WI38 (cell line): Measurements from ENCODE around the gene SIGLEC12.

Experiments used
- H3K4me3 ChIP-seq: 2 replicates; pipeline ENCODE4 v1.5.1; 2011; ENCODE audit warnings: low read depth, mild to moderate bottlenecking, control low read depth, low read length
- TF ChIP-seq, protein P1 (sequence below): IDR thresholded peaks from 2 replicates; pipeline ENCODE4 v1.5.1; 2012; ENCODE audit warnings: low read depth, mild to moderate bottlenecking, control low read depth, low read length

The SIGLEC12 gene

DNA sequence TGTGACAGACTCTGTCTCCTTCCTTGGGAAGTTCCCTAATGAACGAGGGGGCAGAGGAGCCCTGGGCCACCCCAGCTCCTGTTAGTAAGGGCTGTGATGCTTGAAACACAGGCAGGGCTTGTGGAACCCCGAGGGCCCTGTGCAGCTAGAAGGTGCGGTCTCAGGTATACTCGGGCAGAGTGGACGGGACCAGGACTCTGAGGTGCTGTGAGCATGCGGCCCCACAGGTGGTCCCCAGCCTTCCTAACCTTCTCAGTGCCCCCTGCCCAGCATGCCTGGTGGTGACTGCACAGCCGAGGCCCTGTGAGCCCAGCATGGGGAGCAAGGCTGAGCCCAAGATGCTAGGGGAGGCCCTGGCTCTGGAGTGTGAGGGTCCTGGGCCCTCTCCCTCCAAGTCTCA is 39.3 kb downstream of the SIGLEC12 start:
- H3K4me3 ChIP-seq: no peak overlapping the region
- TF ChIP-seq, protein P1, sequence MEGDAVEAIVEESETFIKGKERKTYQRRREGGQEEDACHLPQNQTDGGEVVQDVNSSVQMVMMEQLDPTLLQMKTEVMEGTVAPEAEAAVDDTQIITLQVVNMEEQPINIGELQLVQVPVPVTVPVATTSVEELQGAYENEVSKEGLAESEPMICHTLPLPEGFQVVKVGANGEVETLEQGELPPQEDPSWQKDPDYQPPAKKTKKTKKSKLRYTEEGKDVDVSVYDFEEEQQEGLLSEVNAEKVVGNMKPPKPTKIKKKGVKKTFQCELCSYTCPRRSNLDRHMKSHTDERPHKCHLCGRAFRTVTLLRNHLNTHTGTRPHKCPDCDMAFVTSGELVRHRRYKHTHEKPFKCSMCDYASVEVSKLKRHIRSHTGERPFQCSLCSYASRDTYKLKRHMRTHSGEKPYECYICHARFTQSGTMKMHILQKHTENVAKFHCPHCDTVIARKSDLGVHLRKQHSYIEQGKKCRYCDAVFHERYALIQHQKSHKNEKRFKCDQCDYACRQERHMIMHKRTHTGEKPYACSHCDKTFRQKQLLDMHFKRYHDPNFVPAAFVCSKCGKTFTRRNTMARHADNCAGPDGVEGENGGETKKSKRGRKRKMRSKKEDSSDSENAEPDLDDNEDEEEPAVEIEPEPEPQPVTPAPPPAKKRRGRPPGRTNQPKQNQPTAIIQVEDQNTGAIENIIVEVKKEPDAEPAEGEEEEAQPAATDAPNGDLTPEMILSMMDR: no peak

DNA sequence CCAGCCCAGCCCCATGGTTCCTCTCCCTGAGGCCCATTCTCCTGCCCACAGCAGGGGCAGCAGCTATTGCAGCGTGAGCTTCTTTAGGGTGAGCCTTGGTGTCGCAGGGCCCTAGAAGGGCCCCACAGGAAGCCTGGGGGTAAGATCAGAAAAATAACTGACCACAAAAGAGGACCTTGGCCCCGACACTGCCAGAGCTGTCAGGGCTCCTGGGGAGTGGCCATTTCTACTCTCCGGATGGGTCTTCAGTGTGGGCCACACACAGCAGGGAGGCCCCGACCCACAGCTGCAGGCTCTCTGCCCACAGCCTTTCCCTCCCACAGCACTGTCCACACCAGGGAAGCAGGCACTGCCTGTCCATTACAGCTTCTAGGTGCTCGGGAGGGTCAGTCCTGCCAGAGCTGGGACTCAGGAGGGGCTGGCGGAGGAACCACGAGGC is 39.9 kb downstream of the SIGLEC12 start:
- TF ChIP-seq, protein P1: no peak
- H3K4me3 ChIP-seq: no peak overlapping the region

DNA sequence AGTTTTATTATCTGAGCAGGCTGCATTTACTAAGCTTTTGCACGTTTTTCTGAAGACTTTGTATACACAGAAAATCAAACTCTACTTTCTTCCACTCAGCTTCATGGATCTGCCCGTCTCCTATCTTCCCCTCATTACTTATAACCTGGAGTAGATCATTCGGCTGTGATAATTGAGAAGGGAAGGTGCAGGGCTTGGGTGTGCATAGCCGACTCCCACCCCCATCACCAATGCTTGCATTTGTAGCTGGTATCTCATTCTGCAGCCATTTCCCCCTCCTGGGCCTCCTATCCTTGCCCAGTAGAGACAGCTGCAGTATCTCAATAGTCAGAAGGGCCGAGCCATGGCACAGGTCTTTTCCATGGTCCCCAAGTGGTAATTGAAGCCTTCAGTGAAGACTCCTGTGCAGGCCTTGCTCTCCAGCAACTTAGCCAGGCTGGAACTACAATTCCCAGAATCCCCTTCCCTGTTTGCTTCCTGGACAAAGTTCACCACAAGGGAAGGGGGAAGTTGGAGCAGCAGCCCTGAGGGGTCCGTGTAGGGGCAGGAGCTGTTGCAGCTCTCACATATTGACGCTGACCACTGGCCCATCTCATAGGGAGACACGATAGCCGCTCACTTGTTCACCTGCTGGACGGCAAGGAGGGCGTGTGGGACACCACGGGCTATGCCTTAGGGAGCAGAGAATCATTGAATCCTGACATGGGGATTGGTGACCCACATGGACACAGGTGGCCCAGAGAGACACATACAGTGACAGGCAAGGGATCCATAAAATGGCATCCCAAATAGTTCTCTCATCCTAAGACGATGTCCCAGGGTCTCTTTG is 41.2 kb downstream of the SIGLEC12 start:
- TF ChIP-seq, protein P1: no peak
- no peak overlapping the region for H3K4me3 ChIP-seq

DNA sequence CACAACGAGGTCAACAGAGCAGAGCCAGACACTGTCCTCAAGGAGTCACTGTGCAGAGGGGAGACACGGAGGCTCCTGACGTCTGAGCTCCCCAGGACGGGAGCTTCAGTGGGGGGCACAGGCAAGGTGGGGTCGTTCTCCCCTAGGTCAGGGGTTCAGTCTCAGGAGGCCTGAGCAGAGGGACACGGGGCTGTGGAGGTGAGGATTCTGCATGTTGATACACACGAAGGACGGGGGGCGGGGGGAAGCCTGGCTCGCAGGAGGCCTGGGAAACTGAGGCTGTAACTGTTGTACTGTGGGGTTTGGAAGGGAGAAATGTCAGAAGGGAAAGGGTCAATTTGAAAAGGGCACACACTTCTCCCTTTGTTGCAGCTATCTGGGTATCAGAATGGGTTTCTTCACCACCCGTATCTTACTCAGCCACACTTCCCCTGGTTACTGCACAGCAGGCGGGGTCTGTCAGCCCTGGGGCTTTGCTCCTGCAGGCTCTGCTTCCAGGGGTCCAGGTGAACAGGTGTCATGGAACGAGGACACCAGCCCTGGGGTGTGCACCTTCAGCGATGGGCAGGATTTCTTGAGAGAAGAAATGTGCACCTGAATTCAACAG is 42.6 kb downstream of the SIGLEC12 start:
- H3K4me3 ChIP-seq: no peak overlapping the region
- TF ChIP-seq, protein P1: no peak

DNA sequence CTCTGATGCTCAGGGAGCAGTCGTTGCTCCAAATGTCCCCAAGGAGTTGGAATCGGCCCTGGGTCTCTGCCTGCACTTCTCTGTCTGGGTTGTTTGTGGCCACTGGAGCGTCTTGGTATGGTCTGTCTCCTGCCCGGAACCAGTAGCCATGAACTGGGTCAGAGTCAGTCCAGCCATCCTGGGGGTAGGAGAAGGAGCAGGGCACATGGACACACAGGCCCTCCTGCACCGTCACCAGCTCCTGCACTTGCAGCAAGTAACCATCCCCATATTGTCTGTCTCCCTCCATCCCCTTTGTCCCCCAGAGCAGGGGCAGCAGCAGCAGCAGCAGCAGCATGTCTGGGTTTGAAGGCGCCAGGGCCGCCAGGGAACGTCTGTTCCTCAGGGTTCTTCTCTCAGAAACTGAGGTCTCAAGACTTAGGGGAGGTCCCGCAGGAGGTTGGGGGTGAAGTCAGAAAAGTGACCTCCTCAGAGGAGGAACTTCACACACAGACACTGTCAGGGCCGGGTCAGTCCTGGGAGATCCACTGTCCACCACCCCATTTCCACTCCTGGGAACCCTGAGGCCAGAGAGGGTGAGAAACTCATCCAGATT is 43.5 kb downstream of the SIGLEC12 start, which contains the start of gene SIGLEC8:
TSS of gene SIGLEC8 (minus strand) at position 404 of the 595 bp plus-strand sequence. CDS start at position 337, 67 bp downstream.
- H3K4me3 ChIP-seq: no peak within 1 kb of the TSS
- TF ChIP-seq, protein P1: no peak

DNA sequence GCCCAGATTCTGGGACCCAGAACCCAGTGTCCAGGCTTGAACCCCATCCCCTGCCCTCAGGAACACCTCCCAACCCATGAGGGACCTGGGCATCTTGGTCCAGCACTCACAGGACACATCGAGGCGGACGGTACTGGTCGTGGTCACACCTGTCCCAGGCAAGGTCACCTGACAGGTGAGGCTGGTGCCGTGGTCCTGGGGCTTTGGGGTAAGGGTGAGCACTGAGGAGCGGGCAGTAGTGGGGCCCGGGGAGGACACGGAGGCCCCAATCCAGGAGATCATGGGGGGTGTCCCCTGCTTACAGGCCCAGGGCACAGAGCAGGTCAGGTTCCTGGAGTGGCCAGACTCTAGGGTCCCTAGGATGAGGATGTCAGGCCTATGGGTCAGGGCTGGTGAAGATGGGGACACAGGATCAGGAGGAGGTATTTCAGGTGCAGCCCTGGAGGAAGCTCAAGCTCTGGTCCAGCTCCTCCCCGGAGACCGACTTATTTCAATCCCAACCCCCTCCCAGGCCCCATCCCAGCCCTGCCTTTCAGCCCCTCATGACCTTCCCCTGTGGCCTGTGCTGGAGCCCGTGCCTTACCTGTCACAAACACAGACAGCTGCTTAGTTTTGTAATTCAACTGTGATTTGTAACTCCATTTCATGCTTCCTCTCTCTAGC is 44.1 kb downstream of the SIGLEC12 start:
- TF ChIP-seq, protein P1: no peak
- H3K4me3 ChIP-seq: no peak overlapping the region
